Stimulated activated CD4-positive, alpha-beta T cell treated with anti-CD3 and anti-CD28 coated beads, TNF-alpha, amount 100 ng/mL, for 48 hours (primary cell): Measurements from ENCODE around the gene AGK.

Experiments
- DNase-seq, 3 donors: peaks; one replicate each; pipeline ENCODE4 v3.0.0-alpha.2; 2020; ENCODE audit warnings: low read depth in 3 of 3

AGK gene

DNA sequence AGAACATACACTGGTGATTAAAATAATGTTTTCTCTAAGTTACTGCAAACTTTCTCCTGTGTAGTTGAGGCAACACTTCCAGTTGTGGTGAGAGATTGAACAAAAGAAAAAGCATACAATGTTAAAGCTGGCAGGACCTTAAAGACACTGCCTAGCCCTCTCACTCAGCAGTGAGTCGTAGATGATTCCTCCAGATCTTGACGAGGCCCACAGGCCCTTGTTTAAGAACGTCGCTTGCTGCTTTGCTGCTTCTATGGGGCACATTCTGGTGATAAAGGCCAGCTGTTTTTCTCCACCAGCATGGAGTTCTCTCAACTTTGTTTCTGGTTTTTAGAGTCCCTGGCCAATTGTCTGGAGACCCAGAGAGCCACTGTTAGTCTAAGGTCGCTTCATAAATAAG, 153.5 kb downstream of the AGK start:
- DNase-seq: no peak
